NCI-H1092 (cell line): ENCODE data around the gene MYOM3.
"Not testable (repeated sequence)": the region's sequence is repeated elsewhere in the genome, so short reads cannot be mapped to it uniquely, and the experiment has no call there.

Source experiments
- DNase-seq: peaks from one replicate; lab custom pipeline; 2025; lab: John Stamatoyannopoulos, UW

MYOM3 gene

GRCh38 chr1:24071941-24072340 is 40.0 kb downstream of the MYOM3 start:
- DNase-seq = no peak

GRCh38 chr1:24070821-24071393 is 41.0 kb downstream of the MYOM3 start:
- peak; percentile 56 for DNase-seq

GRCh38 chr1:24069817-24070216 is 42.1 kb downstream of the MYOM3 start:
- no peak for DNase-seq

- DNase-seq = no peak
Measured at GRCh38 chr1:24067978-24068377, 44.0 kb downstream of the MYOM3 start.

GRCh38 chr1:24065304-24065703 is 46.6 kb downstream of the MYOM3 start:
- no peak for DNase-seq

- DNase-seq = no peak
Measured at GRCh38 chr1:24062221-24062620, 49.7 kb downstream of the MYOM3 start.

GRCh38 chr1:24060482-24060881 is 51.5 kb downstream of the MYOM3 start:
- DNase-seq = no peak

GRCh38 chr1:24058671-24059455 is 53.1 kb downstream of the MYOM3 start:
- DNase-seq = no peak

GRCh38 chr1:24057171-24057570 is 54.8 kb downstream of the MYOM3 start:
- no peak for DNase-seq

- no peak for DNase-seq
Measured at GRCh38 chr1:24055681-24056080, 56.3 kb downstream of the MYOM3 start.

GRCh38 chr1:24052220-24052619 is 59.7 kb downstream of the MYOM3 start:
- DNase-seq = no peak

- DNase-seq = no peak
Measured at GRCh38 chr1:24051206-24051945, 60.6 kb downstream of the MYOM3 start.

- no peak for DNase-seq
Measured at GRCh38 chr1:24049733-24050132, 62.2 kb downstream of the MYOM3 start.

GRCh38 chr1:24048894-24049293 is 63.0 kb downstream of the MYOM3 start:
- not testable (repeated sequence) for DNase-seq

GRCh38 chr1:24048205-24048869 is 63.6 kb downstream of the MYOM3 start:
- DNase-seq = no peak

GRCh38 chr1:24047110-24047477 is 64.8 kb downstream of the MYOM3 start:
- DNase-seq = no peak

GRCh38 chr1:24045771-24046170 is 66.2 kb downstream of the MYOM3 start:
- DNase-seq = no peak

GRCh38 chr1:24044672-24045071 is 67.3 kb downstream of the MYOM3 start:
- not testable (repeated sequence) for DNase-seq

GRCh38 chr1:24043345-24044032 is 68.4 kb downstream of the MYOM3 start:
- no peak for DNase-seq

- no peak for DNase-seq
Measured at GRCh38 chr1:24042315-24042714, 69.6 kb downstream of the MYOM3 start.

- DNase-seq = no peak
Measured at GRCh38 chr1:24036088-24036487, 75.8 kb downstream of the MYOM3 start.

- no peak for DNase-seq
Measured at GRCh38 chr1:24032981-24033380, 79.0 kb downstream of the MYOM3 start.
